Epithelial cell of proximal tubule (primary cell): Measurements from ENCODE around the gene NIPSNAP2. TPM values are rescaled to one million over a fixed set of nuclear protein-coding genes. Genes with fewer than 3 reads are reported as not detected.
"Not testable (repeated sequence)": the region's sequence is repeated elsewhere in the genome, so short reads cannot be mapped to it uniquely, and the experiment has no call there.

Source experiments
- DNase-seq: peaks from one replicate; pipeline ENCODE4 v3.0.0-alpha.2; 2011; ENCODE audit warnings: low read depth
- H3K4me3 ChIP-seq: 2 replicates; pipeline ENCODE4 v1.5.1; 2011; ENCODE audit warnings: low read depth, mild to moderate bottlenecking, low read length
- total RNA-seq: library from RNA; depleted of rRNA; stranded (reverse); fragments of >200 nt; gene quantifications from 2 replicates; pipeline ENCODE4 v1.2.3, GENCODE V29; 2015
- TF ChIP-seq, protein P1 (sequence below): conservative IDR thresholded peaks from 2 replicates; pipeline ENCODE4 v1.5.1; 2012; ENCODE audit warnings: low read depth, mild to moderate bottlenecking, low read length

The NIPSNAP2 gene
- total RNA-seq, 1 donor from 2014 or later, result 98.4 TPM

DNA sequence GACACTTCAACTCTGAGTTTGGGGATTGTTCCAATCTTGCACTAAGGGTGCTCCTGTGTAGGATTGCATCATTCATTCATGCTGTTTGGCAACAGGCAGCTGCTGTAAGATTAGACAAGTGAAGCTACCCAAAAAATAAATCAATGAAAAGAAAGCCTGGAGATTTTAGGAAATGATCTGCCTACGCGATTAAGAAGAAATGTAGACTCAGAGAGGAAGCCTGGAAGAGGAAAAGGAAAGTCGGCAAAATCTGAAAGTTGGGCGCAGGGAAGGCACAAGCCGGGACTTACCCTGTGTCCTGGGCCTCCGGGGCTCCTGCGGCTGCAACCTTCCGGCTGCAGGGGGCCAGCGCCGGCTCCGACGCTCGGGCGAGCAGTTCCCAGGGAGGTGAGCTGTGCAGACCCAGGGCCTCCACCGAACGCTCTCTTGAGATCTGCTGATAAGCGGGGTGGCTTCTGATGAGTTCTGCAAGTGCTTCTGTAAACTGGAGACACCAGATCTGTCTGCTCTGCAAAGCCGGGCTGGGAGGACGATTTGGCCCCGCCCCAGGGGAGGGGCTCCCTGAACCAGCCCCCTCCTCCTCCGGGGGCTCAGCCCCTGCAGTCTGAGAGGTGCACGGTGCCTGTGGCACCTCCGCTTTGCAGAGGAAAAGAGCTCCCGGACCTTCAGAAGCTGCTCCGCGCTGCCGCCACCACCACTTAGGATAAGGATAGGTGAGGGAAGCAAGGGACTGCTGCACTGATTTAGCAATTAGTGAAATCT lies 69.5 kb downstream of the NIPSNAP2 start:
- no peak for DNase-seq
- peak overlapping the region; percentile 75 for H3K4me3 ChIP-seq
- TF ChIP-seq, protein P1, sequence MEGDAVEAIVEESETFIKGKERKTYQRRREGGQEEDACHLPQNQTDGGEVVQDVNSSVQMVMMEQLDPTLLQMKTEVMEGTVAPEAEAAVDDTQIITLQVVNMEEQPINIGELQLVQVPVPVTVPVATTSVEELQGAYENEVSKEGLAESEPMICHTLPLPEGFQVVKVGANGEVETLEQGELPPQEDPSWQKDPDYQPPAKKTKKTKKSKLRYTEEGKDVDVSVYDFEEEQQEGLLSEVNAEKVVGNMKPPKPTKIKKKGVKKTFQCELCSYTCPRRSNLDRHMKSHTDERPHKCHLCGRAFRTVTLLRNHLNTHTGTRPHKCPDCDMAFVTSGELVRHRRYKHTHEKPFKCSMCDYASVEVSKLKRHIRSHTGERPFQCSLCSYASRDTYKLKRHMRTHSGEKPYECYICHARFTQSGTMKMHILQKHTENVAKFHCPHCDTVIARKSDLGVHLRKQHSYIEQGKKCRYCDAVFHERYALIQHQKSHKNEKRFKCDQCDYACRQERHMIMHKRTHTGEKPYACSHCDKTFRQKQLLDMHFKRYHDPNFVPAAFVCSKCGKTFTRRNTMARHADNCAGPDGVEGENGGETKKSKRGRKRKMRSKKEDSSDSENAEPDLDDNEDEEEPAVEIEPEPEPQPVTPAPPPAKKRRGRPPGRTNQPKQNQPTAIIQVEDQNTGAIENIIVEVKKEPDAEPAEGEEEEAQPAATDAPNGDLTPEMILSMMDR, result peak; percentile 48

DNA sequence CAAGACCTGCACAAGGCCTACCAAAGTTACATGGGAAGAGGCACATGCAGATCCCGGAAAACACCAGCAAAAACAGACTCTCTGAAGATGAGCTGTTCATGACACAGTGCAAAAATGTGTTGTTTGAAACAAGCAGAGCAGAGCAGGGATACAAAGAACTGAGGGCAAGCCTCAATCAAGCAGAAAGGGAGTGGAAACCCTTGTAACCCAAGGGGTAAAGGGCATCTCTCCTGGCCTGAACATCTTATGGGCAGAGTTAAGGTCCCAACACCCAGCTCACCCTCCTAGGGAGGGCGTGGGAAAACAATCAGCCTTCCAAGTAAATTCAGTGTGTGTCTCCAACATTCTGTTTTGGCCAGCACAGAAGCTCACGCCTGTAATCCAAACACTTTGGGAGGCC lies 76.3 kb downstream of the NIPSNAP2 start:
- peak; percentile 90 for DNase-seq
- TF ChIP-seq, protein P1, result no peak
- no peak overlapping the region for H3K4me3 ChIP-seq

DNA sequence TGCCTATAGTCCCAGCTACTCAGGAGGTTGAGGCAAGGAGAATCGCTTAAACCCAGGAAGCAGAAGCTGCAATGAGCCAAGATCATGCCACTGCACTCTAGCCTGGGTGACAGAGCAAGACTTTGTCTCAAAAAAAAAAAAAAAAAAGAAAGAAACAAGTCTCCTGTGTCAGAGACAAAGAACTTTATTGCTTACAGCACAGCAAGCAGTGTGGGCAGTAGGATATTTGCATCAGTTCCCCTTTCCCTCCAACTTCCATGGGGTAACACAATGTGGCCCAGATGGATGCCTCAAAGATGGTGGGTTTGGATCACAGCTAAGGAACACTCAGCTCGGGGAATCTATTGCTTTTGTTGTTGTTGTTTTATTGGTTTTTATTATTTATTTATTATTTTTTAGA lies 81.4 kb downstream of the NIPSNAP2 start:
- not testable (repeated sequence) for DNase-seq, H3K4me3 ChIP-seq

DNA sequence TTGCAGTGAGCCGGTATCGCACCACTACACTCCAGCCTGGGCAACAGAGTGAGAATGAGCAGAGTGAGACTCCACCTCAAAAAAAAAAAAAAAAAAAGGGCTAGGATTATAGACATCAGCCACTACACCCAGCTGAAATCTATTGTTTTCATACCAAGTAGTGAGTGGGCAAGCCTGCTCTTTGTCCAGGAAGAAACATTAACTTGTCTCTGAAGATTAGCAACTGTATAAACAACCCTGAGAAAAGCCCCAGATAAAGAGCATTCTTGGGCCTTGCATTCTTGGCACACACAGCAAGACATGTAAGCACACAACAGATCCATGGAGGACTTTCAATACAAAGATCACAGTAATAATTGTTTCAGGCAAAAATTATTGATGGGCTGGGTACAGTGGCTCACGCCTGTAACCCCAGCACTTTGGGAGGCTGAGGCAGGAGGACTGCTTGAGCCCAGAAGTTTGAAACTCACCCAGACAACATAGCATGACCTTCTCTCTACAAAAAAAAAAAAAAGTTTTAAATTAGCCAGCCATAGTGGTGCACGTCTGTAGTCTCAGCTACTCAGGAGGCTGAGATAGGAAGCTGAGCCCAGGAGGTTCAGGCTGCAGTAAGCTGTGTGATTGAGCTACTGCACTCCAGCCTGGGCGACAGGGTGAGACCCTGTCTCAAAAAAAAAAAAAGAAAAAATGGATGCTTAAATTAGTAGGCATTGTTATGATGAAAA lies 82.5 kb downstream of the NIPSNAP2 start:
- peak; percentile 91 for DNase-seq
- H3K4me3 ChIP-seq, result no peak overlapping the region
- TF ChIP-seq, protein P1, result no peak

DNA sequence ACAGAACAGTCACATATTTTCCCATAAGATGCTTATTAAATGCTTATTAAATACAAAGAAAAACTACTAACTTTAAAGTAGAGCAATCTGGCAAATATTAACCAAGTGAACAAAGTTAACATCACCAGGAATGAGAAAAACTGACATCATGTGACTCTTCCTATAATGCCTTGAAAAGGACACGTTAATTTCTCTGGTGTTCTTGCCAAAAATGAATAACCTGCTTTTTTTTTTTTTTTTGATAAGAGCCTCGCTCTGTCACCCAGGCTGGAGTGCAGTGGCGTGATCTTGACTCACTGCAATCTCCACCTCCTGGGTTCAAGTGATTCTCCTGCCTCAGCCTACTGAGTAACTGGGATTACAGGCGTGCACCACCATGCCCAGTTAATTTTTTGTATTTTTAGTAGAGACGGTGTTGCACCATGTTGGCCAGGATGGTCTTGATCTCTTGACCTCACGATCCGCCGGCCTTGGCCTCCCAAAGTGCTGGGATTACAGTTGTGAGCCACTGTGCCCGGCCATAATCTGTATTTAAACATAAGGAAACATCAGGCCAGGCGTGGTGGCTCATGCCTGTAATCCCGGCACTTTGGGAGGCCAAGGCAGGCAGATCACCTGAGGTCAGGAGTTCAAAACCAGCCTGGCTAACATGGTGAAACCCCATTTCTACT lies 83.2 kb downstream of the NIPSNAP2 start:
- not testable (repeated sequence) for H3K4me3 ChIP-seq
- peak; percentile 74 for DNase-seq

DNA sequence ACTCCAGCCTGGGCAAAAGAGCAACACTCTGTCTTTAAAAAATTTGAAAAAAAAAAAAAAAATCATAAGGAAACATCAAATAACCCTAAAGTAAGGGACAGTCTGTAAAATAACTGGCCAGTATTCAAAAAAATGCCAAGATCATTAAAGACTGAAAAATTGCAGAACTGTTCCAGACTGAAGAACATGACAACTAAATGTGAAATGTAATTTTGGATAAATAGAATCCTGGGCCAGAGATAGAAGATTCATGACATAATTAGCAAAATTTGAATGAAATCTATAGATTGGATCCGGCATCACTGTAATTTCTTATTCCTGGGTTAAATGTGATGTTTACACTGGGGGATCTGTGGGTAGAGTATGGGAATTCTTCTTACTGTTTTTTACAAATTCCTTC lies 83.9 kb downstream of the NIPSNAP2 start:
- DNase-seq, result no peak
- H3K4me3 ChIP-seq, result no peak overlapping the region
- TF ChIP-seq, protein P1, result no peak

DNA sequence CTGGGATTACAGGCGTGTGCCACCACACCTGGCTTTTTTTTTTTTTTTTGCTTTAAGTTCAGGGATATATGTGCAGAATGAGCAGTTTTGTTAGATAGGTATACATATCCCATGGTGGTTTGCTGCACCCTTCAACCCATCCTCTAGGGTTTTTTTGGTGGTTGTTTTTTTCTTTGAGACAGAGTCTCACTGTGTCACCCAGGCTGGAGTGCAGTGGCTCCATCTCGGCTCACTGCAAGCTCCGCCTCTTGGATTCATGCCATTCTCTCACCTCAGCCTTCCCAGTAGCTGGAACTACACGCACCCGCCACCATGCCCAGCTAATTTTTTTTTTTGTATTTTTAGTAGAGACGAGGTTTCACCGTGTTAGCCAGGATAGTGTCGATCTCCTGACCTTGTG lies 84.4 kb downstream of the NIPSNAP2 start:
- DNase-seq, result not testable (repeated sequence)

More for the DNA sequence above, 84.4 kb downstream of the NIPSNAP2 start:
- not testable (repeated sequence) for H3K4me3 ChIP-seq

Other genes starting within 250 kb of the NIPSNAP2 start
- gene SEPTIN14, start 101.8 kb upstream of the NIPSNAP2 start, total RNA-seq, result not detected in 2 replicates
- 2.4 and 2.6 TPM in 2 replicates for gene ZNF713, start 77.1 kb upstream of the NIPSNAP2 start, total RNA-seq
- 11.5 and 17.9 TPM in 2 replicates for gene MRPS17, start 12.7 kb upstream of the NIPSNAP2 start, total RNA-seq
- gene PSPH, start 86.9 kb downstream of the NIPSNAP2 start, total RNA-seq, result 38.6 and 55.2 TPM in 2 replicates
- 272 and 308 TPM in 2 replicates for gene CCT6A, start 87.2 kb downstream of the NIPSNAP2 start, total RNA-seq
- 72.1 and 102 TPM in 2 replicates for gene SUMF2, start 99.7 kb downstream of the NIPSNAP2 start, total RNA-seq
- gene PHKG1, start 128.4 kb downstream of the NIPSNAP2 start, total RNA-seq, result 0.22 TPM in 1 of 2 replicates, not detected in the other
- gene CHCHD2, start 141.9 kb downstream of the NIPSNAP2 start, total RNA-seq, result 664 and 882 TPM in 2 replicates
- gene NUPR2, start 151.8 kb downstream of the NIPSNAP2 start, total RNA-seq, result 0.65 and 3.1 TPM in 2 replicates